ENCODE measurements around the gene PINLYP. TPM values are rescaled to one million over a fixed set of nuclear protein-coding genes. Genes with fewer than 3 reads are reported as not detected.

PINLYP gene
- polyA plus RNA-seq, 3 donors, result 0.83 to 1.3 (median 0.93) TPM

GRCh38 chr19:43605875-43606568 is 30.4 kb downstream of the PINLYP start:
- Histone ChIP-seq H2AFZ (ENCODE audit: insufficient read depth, low read depth, low read length, poor library complexity, severe bottlenecking) (no peak overlapping the region), H3K4me3 (replicated peaks in 1 of 3; ENCODE audit: low read depth in 2 of 3, low read length in 3 of 3) (no peak overlapping the region), H3K27me3 (ENCODE audit: control insufficient read depth in 2 of 2, insufficient read depth in 2 of 2, low read length in 2 of 2) (no peaks in the 10 kb centered on the region), H3K4me2 (replicated peaks; ENCODE audit: extremely low read depth, low read length, poor library complexity, severe bottlenecking) (no peak overlapping the region), H3K36me3 (replicated peaks in 1 of 2; ENCODE audit: control insufficient read depth in 1 of 2, insufficient read depth in 2 of 2, low read length in 2 of 2) (peaks cover 7 to 21% of the 10 kb centered on the region in 2 donors), H3K27ac (ENCODE audit: low read depth in 1 of 2, low read length in 2 of 2) (no peak overlapping the region), H3K4me1 (ENCODE audit: control insufficient read depth in 1 of 2, insufficient read depth in 2 of 2, low read length in 2 of 2) (peaks cover 6 to 11% of the 10 kb centered on the region in 2 donors), H4K20me1 (ENCODE audit: insufficient read depth, low read length) (no peaks in the 10 kb centered on the region), H3K9ac (ENCODE audit: insufficient read depth, low read length, poor library complexity, severe bottlenecking) (no peak overlapping the region), H3K79me2 (ENCODE audit: insufficient read depth, low read length) (no peaks in the 10 kb centered on the region), H3K9me3 (replicated peaks in 1 of 2; ENCODE audit: control insufficient read depth in 1 of 2, insufficient read depth in 1 of 2, low read length in 2 of 2) (no peaks in the 10 kb centered on the region)
- WGBS (ENCODE audit: insufficient coverage), result 80% methylated on average over 3 of the region's 7 CpGs
- Mint-ChIP-seq H3K4me1 (peaks cover 9% of the 10 kb centered on the region), H3K36me3 (peaks cover 22 to 23% of the 10 kb centered on the region in 2 donors), H3K9me3 (no peaks in the 10 kb centered on the region), H3K27ac (no peak overlapping the region), H3K4me3 (no peak overlapping the region), H3K27me3 (ENCODE audit: low read depth in 3 of 3) (peaks cover 0 to 2% (median 0%) of the 10 kb centered on the region in 3 donors)
- intact Hi-C loops (cut with micrococcal nuclease), result no loop called here
- DNase-seq, result no peak
- TF ChIP-seq, protein P1, sequence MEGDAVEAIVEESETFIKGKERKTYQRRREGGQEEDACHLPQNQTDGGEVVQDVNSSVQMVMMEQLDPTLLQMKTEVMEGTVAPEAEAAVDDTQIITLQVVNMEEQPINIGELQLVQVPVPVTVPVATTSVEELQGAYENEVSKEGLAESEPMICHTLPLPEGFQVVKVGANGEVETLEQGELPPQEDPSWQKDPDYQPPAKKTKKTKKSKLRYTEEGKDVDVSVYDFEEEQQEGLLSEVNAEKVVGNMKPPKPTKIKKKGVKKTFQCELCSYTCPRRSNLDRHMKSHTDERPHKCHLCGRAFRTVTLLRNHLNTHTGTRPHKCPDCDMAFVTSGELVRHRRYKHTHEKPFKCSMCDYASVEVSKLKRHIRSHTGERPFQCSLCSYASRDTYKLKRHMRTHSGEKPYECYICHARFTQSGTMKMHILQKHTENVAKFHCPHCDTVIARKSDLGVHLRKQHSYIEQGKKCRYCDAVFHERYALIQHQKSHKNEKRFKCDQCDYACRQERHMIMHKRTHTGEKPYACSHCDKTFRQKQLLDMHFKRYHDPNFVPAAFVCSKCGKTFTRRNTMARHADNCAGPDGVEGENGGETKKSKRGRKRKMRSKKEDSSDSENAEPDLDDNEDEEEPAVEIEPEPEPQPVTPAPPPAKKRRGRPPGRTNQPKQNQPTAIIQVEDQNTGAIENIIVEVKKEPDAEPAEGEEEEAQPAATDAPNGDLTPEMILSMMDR (IDR thresholded peaks at IDR 0.05), result no peak

DNA sequence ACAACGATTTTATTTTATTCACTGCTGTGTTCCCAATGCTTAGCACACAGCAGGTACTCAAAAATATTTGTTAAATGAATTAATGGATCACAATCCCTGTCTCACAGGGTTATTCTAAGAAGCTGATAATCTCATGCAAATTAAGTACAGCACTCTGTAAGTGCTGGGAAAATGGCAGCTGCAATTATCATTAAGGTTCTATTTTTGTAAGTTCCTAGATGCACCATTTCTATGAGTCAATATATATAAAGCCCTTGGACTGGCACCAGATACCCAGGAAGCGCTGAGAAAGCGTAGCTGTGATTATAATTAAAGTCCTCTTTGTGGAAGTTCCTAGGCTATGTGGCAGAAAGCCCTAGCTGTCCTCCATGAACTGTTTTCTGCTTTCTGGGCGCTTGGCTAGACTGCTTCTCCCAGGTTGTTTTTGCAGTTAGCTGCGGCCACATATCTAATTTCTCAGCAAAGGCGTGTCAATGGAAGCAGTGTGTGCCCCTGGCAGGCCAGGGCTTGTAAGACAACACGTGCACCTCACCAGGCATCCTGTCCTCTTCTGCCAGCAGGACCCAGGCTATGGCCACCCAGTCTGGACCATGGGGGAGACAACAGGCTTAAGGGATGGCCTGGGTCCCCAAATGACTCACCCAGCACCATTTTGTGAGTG is 31.1 kb downstream of the PINLYP start:
- peaks cover under 1 to 14% of the 10 kb centered on the region in 2 donors for H3K36me3 ChIP-seq (replicated peaks in 1 of 2; ENCODE audit: control insufficient read depth in 1 of 2, insufficient read depth in 2 of 2, low read length in 2 of 2)
- no peaks in the 10 kb centered on the region for H3K9me3 ChIP-seq (replicated peaks in 1 of 2; ENCODE audit: control insufficient read depth in 1 of 2, insufficient read depth in 1 of 2, low read length in 2 of 2)
- peak overlapping the region; percentile 83 for H2AFZ ChIP-seq (ENCODE audit: insufficient read depth, low read depth, low read length, poor library complexity, severe bottlenecking)
- H3K27ac ChIP-seq (ENCODE audit: low read depth in 1 of 2, low read length in 2 of 2), result no peak overlapping the region
- H3K9ac ChIP-seq (ENCODE audit: insufficient read depth, low read length, poor library complexity, severe bottlenecking), result no peak overlapping the region
- Mint-ChIP-seq H3K27me3 (ENCODE audit: low read depth in 3 of 3) (peaks cover 0 to 2% (median 0%) of the 10 kb centered on the region in 3 donors), H3K4me3 (no peak overlapping the region), H3K36me3 (peaks cover 18 to 20% of the 10 kb centered on the region in 2 donors), H3K27ac (peak overlapping the region in 1 of 7 donors; percentile 0), H3K9me3 (peaks cover 0 to 2% (median 0%) of the 10 kb centered on the region in 7 donors), H3K4me1 (peaks cover 9% of the 10 kb centered on the region)
- H3K79me2 ChIP-seq (ENCODE audit: insufficient read depth, low read length), result no peaks in the 10 kb centered on the region
- H4K20me1 ChIP-seq (ENCODE audit: insufficient read depth, low read length), result no peaks in the 10 kb centered on the region
- no peaks in the 10 kb centered on the region for H3K27me3 ChIP-seq (ENCODE audit: control insufficient read depth in 2 of 2, insufficient read depth in 2 of 2, low read length in 2 of 2)
- intact Hi-C loops (cut with micrococcal nuclease), result no loop called here
- DNase-seq, result no peak
- WGBS (ENCODE audit: insufficient coverage), result 100% methylated on average over 5 of the region's 7 CpGs
- TF ChIP-seq, protein P1 (IDR thresholded peaks at IDR 0.05), result no peak
- no peak overlapping the region for H3K4me2 ChIP-seq (replicated peaks; ENCODE audit: extremely low read depth, low read length, poor library complexity, severe bottlenecking)
- H3K4me3 ChIP-seq (replicated peaks in 1 of 3; ENCODE audit: low read depth in 2 of 3, low read length in 3 of 3), result peak overlapping the region in 1 of 3 experiments; percentile 69
- peaks cover 6 to 11% of the 10 kb centered on the region in 2 donors for H3K4me1 ChIP-seq (ENCODE audit: control insufficient read depth in 1 of 2, insufficient read depth in 2 of 2, low read length in 2 of 2)

Data from CD14-positive monocyte (primary cell).